GDM1 (cell line): ENCODE data around the gene ALDH4A1.
"Not testable (repeated sequence)": the region's sequence is repeated elsewhere in the genome, so short reads cannot be mapped to it uniquely, and the experiment has no call there.

ENCODE experiments used
- DNase-seq: peaks from one replicate; lab custom pipeline; 2025; lab: John Stamatoyannopoulos, UW

Gene ALDH4A1

DNA sequence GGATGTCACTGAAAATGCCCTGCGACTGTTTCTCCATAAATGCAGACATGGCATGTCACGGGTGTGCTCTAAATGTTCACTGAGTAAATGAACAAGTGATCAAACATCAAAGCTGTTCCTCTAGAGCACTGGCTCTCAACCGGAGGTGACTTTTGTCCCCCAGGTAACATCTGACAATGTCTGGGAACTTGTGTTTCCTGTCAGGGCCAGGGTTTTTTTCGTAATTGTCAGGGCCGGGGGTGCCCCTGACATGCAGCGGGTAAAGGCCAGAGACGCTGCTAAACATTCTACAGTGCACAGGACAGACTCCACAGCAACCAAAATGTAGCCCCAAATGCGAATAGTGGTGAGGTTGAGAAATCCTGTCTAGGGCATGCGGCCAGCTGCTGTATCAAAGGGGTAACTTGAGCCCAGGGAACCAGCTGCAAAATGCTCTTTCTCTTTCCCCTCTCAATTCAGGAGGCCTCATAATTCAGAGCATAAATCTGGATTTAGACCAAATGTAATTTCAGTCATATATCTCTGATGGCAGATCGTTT, 2.0 kb downstream of the ALDH4A1 start:
- no peak for DNase-seq

DNA sequence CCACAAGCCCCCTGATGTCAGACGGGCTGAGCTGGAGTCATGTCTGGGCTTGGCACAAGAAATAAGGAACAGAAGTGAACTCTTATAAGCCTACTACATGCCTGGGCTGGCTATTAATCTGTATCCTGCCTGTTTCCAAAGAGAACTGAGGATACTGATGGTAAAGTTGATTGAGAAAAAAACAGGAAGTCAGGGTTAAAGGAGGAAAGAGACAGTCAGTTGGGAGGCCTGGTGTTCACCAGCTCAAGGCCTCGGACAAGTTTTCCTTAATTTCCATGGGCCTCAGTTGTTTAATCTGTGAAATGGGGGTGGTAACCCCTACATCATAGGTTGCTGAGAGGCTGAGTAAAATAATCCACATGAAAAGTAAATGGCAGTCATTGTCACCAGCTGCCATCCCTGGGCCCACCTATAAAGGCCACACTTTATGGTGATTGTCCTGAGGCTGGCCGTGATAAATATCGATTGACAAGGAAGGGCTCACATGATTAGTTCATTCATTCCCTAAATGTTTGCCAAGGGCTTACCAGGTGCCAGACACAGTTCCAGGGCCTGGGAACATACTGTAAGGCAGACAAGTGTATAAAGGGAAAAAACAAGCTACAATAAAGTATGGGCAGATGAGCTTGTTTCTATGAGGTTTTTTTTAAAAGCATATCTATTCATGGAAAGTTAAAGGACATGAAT, 2.8 kb downstream of the ALDH4A1 start:
- DNase-seq = no peak

DNA sequence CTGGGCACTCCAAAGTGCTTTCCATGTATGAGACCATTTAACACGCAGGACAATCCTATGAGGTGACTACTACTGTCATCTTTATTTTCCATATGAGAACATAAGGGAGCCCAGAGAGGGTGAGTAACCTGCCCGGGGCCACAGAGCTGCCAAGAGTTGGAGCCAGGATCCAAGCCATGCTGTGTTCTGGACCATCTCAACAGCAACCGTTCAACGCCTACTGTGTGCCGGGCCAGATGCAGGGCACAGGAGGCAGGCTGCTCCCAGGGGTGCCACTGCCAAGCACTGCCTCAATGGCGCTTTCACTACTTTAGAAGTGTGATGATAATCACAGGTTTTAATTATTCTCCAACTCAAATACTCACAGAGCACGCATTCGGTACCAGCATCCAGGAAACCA, 3.8 kb downstream of the ALDH4A1 start:
- DNase-seq = no peak

DNA sequence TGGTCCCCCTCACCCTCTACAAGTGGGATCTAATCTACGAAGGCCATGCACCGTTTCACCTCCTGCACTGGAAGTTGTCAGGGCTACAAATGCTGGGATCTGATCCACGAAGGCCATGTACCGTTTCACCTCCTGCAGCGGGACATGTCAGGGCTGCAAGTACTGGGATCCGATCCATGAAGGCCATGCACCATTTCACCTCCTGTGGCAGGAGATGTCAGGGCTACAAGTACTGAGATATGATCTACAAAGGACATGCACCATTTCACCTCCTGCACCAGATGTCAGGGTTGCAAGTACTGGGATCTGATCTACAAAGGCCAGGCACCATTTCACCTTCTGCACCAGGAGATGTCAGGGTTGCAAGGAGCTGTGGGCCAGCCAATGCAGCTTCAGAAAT, 7.0 kb downstream of the ALDH4A1 start:
- no peak for DNase-seq

DNA sequence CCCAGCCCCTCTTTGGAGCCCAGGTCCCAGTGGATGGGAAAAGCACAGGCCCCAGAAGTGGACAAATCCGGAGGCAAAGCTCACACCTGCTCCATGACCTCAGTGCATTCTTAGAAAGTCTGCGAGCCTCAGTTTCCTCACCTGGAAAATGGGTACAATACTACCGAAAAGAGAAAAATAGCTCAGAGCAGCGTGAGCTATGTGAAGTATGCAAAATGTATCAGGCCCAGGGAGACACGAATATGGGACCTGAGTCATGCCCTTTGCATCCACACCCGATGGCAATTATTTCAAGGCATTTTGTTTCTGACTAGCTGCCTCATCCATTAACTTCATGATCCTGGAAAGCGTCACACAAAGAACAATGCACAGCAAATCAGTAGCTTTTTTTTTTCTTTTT, 9.2 kb downstream of the ALDH4A1 start:
- DNase-seq = no peak

DNA sequence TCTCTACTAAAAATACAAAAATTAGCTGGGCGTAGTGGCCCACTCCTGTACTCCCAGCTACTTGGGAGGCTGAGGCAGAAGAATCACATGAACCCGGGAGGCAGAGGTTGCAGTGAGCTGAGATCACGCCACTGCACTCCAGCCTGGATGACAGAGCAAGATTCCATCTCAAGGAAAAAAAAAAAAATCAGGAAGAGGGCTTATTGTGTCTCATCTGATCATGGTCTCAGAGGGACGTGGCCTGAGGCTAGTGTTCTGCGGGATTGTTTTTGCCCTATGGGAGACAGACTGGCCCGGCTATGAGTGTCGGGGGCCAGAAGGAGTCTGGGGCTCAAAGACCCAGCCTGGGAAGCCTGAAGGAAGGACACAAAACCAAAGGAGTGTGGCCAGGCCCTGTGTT, 10.5 kb downstream of the ALDH4A1 start:
- not testable (repeated sequence) for DNase-seq

DNA sequence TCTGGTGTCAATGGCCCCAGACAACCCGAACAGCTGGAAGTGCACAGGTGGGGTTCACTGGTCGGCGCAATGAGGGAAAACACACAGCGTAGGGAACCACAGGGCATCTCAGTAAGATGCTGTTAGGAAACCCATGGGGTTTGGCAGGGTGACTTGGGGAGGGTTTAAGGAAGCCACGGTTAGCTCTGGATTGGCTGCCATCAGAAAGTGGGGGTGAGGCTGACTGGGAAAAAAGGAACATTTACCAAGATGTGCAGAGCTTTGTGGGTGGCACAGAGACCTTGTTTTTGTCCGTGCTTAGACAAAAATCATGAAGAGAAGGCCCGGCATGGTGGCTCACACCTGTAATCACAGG, 11.0 kb downstream of the ALDH4A1 start:
- DNase-seq = no peak

DNA sequence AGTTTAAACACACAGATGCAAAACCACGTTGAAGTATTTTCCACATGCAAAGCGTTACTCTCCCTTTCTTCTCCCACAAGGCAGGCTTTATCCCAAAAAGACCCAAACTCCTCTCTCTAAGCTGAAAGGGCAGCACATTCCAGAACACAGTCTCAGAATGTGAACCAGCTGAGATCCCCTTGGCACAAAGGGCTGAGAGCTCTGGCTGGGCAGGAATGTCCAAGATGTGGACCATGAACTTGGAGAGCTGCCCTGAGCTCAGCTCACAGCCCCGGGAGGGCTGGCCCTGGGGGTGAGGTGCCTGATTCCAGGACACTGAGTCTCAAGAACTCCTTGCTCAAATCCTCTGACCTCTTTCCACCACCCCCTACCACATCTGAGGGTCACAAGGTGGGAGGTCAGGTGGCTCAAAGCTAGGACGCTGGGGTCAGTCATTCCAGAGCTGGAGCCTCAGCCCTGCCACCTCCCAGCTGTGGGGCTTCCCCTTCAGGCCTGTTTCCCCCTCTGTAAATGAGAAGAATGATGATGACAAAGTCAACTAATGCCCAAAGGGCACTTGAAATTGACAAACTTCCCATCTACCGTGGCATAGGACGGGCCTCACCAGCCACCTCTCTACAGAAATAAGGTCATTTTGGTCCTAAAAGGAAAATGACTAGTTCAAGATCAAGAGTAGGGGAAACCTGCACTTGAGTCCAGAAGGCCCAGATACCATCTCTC, 11.5 kb downstream of the ALDH4A1 start:
- no peak for DNase-seq

DNA sequence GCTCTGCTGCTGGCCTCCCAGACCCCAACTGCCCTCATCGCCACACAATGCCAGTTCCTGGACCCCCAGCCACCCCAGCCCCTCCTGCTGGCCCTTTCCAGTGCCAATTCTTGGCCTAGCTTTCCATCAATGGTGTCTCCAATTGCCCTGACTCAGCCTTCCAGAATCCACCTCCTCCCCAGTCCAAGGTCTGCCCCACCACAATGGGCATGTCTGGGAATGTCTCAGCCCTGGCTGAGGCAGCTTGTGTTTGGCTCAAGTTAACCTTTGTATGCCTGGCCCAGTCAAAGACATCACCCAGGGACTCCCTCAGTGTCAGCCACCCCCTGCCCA, 16.4 kb downstream of the ALDH4A1 start:
- no peak for DNase-seq

DNA sequence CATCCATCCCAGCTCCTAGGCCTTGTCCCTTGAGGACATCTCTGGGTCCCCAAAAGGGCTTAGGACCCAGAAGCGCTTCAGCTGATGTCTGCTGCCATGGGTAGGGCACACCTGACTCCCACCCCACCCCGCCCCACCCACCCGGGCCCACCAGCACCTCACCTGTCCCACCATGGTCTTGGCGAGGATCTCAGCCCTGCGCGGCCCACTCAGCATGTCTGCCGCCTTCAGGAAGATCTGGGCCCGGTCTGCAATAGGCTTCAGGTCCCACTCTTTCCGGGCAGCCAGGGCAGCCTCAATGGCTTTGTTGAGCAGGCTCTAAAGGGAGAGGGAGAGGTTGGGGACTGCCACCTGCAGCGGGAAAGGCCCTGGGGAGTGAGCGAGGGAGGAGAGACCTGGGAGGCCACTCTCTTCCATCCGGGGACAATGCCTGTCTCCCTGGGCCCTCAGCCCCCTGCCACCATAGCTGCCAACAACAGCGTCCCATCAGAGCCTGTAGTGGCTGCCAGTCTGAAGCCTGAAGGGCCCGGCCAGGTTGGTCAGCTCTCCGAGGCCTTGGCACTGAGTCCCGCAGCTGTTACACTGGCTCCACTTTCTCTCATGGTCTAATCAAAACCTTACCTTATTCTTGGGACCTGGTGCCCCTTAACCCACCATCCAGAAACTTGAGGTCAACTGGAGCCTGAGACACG, 16.9 kb downstream of the ALDH4A1 start:
- no peak for DNase-seq

DNA sequence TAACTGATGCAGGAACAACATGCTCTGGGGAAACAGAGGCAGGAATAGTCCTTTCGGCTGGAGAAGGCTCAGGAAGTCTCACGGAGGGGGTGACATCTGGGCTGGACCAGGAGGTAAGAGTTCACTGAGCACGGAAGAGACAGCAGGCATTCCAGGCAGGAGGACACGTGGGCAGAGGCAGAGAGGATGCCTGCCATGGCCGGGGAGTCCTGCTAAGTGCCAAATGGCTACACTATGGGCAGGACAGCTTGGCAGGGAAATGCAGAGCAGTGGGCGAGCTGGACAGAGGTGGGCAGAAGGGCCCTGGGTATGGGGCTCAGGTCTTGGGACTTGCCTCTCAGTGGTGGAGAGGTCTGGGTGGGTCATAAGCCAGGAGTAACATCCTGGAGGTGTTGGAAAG, 17.6 kb downstream of the ALDH4A1 start:
- no peak for DNase-seq

DNA sequence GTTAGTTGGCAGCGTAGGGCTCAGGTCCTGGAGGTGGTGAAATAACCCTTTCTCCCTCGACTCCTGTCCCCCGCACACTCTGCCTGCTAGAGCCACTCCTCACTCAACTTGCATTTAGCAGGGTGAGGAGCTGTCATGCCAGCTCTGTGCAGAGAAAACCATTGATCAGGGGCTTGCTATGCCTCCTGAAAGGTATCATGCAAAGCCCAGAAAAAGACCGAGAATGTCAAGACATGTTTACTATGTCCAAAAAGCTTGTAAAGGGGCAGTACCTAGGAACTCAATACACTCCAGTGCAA, 18.0 kb downstream of the ALDH4A1 start:
- DNase-seq = no peak

DNA sequence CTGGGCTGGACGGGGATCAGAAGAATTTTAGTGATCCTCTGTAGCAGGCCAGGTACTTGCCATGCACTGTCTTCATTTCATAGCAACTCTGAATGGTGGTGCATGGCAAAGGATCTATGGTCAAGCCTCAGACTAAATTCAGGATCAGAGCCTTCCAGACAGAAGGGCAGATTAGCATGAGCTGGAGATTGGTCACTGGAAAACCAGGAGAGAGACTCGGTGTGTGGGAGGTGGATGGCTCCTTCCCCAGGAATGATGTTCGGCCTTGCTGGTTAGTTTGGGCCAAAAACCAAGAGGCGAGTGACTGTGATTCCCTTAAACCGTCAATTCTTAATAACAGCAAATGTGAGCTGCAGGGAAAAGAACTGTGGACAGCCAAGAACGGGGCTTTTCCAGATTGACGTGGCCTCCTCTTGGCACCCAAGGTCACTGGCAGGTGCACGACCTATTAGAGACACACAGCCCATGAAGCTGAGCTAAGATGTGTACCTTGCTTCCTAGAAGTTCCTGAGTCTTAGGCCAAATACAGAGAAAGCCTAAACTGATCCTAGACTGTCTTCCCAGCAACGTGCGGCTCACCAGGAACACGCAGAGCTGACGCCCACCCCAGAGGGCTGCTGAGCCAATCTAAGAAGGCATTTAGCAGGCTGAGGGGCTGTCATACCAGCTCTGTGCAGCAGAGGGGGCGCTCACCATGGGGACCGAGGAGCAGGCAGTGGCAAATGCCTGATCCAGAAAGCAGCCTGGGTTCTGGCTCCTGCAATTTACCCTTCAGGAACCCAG, 18.5 kb downstream of the ALDH4A1 start:
- DNase-seq = peak; percentile 12

DNA sequence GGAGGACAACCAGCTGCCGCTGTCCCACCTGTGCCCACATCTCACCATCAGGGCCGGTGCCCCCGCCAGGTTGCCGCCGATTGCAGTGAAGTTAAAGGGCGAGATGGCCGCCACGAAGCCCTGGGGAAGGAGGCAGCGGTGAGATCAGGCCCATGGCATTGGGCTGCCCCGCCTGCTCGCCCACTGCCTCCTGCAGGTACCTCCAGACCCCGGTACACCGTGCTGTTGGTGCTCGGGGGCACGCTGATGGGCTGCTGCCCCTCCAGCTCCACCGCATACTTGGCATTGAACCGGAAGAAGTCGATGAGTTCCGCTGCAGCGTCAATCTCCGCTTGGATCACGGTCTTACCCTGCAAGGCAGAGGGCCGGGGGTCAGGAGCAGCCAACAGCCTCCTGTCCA, 19.3 kb downstream of the ALDH4A1 start:
- DNase-seq = no peak

DNA sequence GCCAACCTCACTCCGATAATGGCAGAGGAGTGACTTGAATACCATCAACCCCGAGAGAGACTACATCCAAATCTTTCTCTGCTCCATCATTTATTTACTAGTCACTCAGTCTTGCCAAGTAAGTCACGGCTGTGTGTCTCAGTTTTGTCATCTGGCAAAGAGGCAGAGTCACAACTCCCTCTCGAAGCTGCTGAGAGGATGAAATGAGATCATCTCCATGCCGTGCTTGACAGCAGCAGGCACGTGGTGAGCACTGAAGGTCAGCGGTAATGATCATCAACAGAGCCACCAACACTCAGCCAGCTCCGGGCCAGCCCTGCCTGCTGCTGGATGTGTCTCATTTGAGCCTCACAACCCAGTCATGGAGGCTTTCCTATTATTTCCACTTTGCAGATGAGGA, 19.9 kb downstream of the ALDH4A1 start:
- DNase-seq = no peak

DNA sequence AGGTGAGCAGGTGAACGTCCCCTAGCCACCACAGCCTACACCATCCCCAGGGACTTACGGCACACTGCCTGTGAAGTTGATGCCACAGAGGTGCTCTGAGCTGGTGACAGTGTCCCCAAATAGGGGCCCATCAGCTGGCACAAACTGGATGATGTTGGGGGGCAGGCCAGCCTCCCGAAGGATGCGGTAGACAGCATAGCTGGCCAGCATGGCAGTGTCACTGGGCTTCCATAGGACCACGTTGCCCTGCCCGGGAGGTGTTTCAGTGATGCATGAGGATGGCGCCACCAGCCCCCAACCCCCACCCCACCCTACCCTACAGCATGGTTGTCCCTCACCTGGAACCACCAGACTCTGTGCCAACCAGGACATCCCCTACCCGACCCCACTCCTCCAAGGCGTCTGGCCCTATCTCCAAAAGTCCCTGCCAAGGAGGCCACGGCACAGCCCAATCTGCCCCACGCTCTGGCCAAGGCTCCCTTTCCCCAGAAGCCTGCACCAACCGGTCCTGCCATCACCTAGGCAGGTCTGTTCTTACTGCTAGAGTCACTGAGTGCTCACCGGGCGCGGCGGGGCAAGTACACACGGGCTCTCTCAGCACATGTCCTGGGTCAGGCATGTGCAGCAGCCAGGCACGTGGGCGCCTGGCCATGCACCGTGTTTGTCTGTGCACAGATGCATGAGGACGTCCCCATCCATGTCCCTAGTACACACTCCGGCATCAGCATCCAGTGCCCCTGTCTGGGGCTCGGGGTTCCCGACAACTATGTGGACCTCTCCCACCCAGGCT, 20.5 kb downstream of the ALDH4A1 start:
- no peak for DNase-seq

DNA sequence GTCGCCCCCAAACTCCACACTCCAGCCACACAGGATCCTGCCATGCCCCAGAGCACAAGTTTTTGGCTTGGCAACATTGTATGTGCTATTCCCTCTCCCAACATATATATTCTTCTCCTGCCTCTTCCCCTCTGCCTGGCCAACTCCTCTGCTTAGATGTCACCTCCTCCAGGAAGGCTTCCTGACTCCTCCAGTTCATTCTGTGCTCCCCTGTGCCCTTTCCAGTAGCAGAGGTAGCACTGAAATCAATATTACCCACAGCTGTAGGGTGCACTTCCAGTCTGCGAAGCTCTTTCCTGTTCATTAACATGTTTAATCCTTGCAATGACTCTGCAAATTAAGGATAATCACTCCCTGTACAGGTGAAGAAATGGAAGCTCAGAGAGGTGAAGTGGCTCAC, 21.2 kb downstream of the ALDH4A1 start:
- no peak for DNase-seq

DNA sequence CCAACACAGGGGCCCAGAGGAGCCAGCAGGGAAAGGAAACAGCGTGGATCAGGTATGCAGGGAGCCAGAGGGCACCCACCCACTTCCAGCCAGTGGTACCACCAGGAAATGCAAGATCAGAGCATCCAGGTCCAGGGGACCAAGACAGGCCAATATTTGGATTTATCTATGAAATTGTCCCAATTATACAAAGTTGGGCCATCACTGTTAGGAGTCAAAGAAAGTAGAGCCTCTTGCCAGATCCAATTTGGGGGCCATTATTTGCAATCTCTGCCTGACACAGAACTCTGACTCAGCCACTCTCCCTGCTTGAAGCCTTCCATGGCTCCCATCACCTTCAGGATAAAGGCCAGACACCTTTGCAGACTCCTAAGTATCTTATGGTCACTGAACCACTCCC, 21.8 kb downstream of the ALDH4A1 start:
- no peak for DNase-seq

DNA sequence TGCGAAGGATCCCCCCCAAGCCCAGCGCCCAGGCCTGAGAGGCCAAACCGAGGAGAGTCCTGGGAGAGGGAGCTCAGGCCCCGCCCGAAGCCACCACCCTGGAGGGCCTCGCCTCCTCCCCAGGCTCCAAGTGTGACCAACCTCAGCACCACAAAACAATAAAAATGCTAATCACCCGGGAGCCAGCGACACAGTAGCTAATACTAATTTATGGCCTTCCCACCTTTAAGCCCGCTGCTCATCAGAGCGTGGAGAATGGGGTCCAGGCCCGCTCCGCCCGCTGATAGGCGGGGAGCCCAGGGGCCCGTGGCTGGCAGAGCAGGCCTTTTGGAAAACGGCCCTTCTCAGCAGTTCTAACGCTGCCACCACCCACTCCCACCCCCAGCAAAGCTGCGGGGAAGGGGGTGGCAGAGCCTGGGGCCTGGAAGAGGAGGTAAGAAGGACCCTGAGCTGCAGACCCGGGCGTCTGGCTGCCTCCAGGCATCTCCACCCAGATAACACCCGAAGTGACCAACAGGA, 22.5 kb downstream of the ALDH4A1 start:
- DNase-seq = no peak

DNA sequence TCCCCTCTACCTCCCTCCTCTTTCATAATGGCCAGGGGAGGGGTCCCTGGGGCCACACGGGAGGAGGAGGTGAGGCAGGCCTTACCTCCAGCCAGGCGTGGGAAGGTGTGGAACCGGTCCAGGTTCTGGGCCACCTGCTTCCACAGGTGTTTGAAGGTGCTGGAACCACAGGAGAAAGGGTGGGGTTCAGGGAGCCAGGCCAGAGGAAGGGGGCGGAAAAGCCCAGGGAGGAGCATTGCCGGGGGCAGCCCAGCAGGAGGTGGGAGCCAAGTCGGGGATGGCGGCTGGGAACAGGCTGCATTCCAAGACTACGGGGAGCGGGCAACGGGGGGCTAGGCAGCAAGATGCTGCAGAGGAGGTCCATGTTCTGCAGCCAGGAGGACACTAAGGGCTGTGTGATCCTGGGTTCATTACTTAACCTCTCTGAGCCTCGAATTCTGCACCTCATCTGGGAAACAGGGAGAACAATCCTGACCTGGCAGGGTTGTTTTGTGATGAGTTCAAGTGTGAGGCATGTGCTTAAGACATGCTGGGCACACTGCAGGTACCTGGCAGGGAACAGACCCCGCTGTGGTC, 23.1 kb downstream of the ALDH4A1 start:
- no peak for DNase-seq

DNA sequence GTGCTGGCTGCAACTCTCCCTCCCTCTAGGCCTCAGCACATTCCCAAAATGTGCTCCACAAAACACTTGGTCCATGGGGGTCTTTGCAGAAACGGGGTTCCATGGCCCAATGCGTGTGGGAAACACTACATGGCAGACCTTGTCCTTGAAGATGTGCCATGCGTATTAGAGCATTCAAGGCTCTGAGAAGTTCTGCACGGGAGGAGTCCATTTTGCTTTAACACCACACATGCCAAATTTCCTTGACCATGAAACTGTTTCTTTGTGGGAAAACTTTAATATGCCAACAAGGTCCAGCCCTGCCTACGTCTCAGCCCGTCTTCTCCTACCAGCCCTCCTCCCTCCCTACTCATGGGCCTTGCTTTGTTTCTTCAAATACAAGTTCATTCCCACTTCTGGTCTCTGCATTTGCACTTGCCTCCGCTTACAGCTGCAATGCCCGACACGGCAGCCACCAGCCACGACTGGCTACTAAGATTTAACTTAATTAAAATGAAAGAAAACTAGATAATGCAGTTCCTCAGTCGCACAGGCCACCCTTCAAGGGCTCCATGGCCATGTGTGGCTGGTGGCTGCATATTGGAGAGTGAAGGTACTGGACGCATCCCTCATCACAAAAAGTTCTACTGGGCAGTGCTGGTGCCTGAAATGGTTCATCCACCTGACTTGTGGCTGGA, 23.7 kb downstream of the ALDH4A1 start:
- no peak for DNase-seq
